ENCODE measurements around the gene NABP2.

DNA sequence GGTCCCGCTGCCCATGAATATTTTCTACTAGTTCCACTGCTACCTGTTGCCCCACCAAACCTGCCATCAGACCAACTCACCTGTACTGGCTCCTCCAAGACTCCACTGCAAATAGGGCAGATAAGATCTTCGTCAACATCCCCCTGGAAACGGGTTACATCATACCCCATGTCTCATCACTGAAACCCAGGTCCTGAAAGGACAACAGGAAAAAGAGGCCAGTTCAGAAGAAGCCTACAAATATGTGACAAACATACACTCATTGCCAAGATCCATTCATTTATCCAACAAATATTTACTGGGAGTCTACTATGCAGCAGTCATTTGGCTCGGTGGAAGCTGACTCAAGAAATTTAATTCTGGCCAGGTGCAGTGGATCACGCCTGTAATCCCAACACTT lies 10.3 kb upstream of the NABP2 start:
- no peak for TF ChIP-seq CTCF (IDR thresholded peaks at IDR 0.05; ENCODE audit: borderline replicate concordance, extremely low read depth, low read length, poor library complexity, severe bottlenecking)
- no peak for TF ChIP-seq EZH2 (IDR thresholded peaks at IDR 0.05; ENCODE audit: borderline replicate concordance, low read depth, low read length, severe bottlenecking)

Measured in DND-41 (cell line).